Adipocyte (in vitro differentiated cells): ENCODE measurements around the gene WDR41.
A peak's percentile ranks its signal among the peaks of the same experiment; 100 is the strongest.
"Not testable (repeated sequence)": the region's sequence is repeated elsewhere in the genome, so short reads cannot be mapped to it uniquely, and the experiment has no call there.

ENCODE experiments used
- DNase-seq: peaks from one replicate; pipeline ENCODE4 v3.0.0-alpha.2; 2015; ENCODE audit warnings: low read depth
- H3K27me3 ChIP-seq: replicated peaks from 2 replicates; pipeline ENCODE4 v1.7.0; 2013; ENCODE audit warnings: mild to moderate bottlenecking, low read length, moderate library complexity; ENCODE audit not compliant: control insufficient read depth, insufficient read depth
- H3K36me3 ChIP-seq: 2 replicates; pipeline ENCODE4 v1.7.0; 2013; ENCODE audit warnings: low read length, mild to moderate bottlenecking, moderate library complexity; ENCODE audit not compliant: control insufficient read depth, insufficient read depth, severe bottlenecking
- H3K4me1 ChIP-seq: 2 replicates; pipeline ENCODE4 v1.7.0; 2013; ENCODE audit warnings: mild to moderate bottlenecking, low read length, moderate library complexity; ENCODE audit not compliant: control insufficient read depth, insufficient read depth
- H3K4me3 ChIP-seq: 2 replicates; pipeline ENCODE4 v1.7.0; 2013; ENCODE audit warnings: mild to moderate bottlenecking, low read length, moderate library complexity
- H3K9ac ChIP-seq: 2 replicates; pipeline ENCODE4 v1.7.0; 2013; ENCODE audit warnings: mild to moderate bottlenecking, low read length, moderate library complexity
- H3K9me3 ChIP-seq: 2 replicates; pipeline ENCODE4 v1.7.0; 2013; ENCODE audit warnings: mild to moderate bottlenecking, low read length, moderate library complexity; ENCODE audit not compliant: control insufficient read depth

Gene WDR41

DNA sequence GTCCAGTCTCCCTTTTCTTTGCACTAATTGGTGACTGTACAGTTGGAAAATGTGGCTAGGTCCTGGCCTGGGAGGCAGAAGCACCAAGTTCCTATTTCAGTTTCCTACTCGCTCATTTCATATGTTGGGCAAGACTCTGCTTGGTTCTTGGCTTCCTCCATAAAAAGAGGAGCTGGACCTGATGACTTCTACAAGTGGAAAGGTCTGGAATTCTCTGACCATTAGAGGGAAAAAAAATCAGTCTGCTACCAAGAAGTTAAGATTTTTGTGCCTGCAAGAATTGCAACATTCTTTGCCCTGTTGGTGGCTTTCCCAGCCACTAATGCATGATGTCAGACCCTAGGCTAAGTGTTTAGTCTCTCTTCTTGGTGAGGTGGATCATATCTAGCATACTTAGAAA, 91.5 kb downstream of the WDR41 start:
- peak; percentile 62 for DNase-seq

DNA sequence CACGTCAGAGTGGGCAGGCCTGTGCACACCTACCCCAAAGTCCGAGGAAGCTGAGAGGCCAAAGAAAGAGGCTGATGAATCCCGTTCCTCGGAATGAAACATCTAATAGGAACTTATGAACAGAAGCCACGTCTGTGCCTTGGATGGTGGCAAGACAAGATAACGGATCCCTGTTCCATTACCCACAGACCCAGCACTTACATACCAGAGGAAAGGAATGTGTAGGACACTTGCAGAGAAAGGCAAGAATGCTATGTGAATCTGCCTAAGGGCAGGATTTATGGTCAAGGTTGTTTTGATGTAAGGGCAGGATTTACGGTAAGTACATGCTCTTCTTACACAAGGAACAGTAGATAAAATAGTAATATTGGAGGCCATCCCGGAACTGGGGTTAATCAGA, 93.2 kb downstream of the WDR41 start:
- Histone ChIP-seq H3K27me3 (no peaks in the 10 kb centered on the region), H3K4me1 (peaks cover 18% of the 10 kb centered on the region), H3K4me3 (no peak overlapping the region), H3K9me3 (no peaks in the 10 kb centered on the region), H3K9ac (no peak overlapping the region), H3K36me3 (peaks cover 3% of the 10 kb centered on the region)
- DNase-seq = no peak

More for the DNA sequence above, 91.5 kb downstream of the WDR41 start:
- no peaks in the 10 kb centered on the region for H3K9me3 ChIP-seq
- H3K4me3 ChIP-seq = no peak overlapping the region
- H3K9ac ChIP-seq = no peak overlapping the region
- H3K27me3 ChIP-seq = no peaks in the 10 kb centered on the region
- peaks cover 3% of the 10 kb centered on the region for H3K36me3 ChIP-seq
- H3K4me1 ChIP-seq = peaks cover 18% of the 10 kb centered on the region

DNA sequence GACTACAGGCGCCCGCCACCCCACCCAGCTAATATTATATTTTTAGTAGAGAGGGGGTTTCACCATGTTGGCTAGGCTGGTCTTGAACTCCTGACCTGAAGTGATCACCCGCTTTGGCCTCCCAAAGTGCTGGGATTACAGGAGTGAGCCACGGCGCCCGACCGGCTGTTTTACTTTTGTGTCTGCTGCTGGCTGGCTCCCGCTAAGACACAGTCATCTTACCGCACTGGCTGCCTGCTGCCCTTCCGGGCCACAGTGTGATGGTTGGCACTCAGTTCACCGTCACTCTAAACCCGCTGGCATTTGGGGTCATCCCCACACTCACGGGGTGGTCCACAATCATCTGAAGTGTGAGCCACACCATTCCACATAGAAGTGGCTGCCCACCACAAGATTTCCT, 93.7 kb downstream of the WDR41 start:
- no peak for DNase-seq
- Histone ChIP-seq H3K27me3 (no peaks in the 10 kb centered on the region), H3K4me1 (peaks cover 18% of the 10 kb centered on the region), H3K36me3 (peaks cover 3% of the 10 kb centered on the region), H3K9ac (no peak overlapping the region), H3K4me3 (no peak overlapping the region), H3K9me3 (no peaks in the 10 kb centered on the region)

DNA sequence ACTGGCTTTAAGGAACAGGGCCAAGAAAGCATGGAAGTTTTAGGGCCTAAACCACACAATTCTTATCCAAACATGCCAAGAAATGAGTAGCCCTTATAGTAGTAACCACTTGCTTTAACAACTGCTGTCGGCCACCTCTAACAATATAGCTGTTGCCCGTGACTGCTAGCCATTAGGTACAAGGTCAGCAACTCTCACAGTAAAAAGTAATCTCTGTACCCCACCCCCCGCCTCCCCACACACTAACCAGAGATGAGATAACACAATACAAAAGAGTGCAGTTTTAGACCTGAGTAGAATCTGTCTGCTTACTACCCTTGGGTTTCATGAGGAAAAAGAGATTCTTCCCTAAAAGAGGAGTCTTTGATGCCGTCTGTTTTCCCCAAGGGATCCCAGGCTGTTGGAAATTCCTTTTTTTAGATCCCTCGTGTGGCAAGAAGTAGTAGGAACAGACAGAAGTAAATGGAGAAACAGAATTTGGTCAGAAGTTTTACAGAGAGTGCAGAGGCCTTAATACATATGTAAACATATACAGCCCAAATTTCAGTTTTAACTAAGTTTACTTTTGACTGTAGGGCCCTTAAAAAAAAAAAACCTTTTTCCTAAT, 94.3 kb downstream of the WDR41 start:
- Histone ChIP-seq H3K4me1 (peaks cover 14% of the 10 kb centered on the region), H3K4me3 (no peak overlapping the region), H3K36me3 (peaks cover 3% of the 10 kb centered on the region), H3K27me3 (no peaks in the 10 kb centered on the region), H3K9ac (no peak overlapping the region), H3K9me3 (no peaks in the 10 kb centered on the region)
- DNase-seq = no peak

DNA sequence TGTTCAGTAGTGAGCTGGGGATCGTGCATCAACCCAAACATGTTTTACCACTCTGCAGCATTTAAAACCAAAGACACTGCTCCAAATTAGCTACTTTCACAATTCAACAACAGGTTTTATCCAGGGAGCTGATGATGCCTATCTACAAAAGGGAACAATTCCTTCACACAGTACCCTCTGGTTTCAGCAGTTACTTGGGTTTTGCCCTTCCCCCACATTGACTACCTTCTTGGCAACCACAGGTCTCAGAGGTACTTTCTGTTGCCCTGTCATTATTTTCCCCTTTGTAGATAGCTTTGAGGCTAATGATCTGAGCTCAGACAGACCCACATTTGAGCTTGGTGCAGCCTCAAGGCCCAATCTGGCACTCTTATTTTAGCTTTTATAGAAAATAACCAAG, 96.1 kb downstream of the WDR41 start:
- Histone ChIP-seq H3K4me1 (peaks cover 19% of the 10 kb centered on the region), H3K4me3 (no peak overlapping the region), H3K36me3 (peaks cover 3% of the 10 kb centered on the region), H3K9ac (no peak overlapping the region), H3K9me3 (no peaks in the 10 kb centered on the region), H3K27me3 (no peaks in the 10 kb centered on the region)
- no peak for DNase-seq

DNA sequence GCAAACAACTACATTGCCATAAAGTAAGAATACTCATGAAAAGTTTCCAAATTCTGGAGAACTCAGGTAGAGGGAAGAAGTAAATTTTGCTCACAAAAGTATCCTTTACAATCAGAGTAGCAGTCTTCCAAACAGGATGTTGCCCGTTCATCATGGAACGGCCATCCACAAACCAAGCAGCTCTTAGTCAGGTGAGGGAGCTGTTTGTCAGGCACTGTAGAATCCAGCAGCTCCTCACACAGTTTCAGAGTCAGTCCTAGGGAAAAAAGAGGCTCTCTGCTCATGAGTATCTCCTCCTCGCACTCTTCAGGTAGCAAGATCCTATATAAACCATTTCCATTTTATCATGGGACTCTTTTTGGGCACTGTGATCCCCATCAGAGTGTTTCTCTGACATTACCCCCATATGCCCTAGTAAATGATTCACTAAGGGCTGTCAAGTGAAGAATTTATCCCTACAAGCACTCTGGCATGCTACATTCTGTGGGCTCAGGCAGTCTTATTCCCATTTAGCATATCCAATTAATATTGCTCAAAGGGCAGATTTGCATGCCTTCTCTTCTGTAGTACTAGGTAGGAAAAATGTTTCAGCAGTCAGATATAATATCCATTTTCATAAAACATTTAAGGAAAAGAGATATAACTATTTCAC, 97.9 kb downstream of the WDR41 start:
- DNase-seq = no peak
- Histone ChIP-seq H3K4me3 (no peak overlapping the region), H3K4me1 (peaks cover 29% of the 10 kb centered on the region), H3K9ac (no peak overlapping the region), H3K9me3 (no peaks in the 10 kb centered on the region), H3K27me3 (no peaks in the 10 kb centered on the region), H3K36me3 (peaks cover 3% of the 10 kb centered on the region)

DNA sequence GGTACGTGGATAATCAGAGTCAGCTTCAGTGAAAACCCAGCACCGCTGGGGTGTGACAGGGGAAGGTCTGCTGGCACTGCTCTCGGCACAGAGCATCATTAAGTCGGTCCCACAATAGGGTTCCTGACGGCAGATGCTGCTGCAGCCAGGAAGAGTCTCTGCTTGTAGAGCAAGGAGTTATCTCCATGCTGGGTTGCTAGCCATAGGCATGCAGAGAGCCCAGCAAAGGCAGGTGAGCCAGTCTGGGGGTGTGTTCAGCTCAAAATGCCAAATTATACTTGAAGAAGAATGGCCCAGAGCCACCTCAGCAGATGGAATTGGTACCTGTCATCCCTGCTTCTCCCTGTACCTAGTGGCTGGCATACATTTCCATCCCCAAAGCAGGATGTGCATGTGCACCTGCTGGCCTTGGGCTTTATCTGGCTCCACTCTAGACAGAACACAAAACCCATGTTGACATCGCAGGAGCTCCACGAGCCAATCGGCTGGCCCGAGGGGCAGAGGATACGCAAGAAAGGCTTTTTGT, 100.8 kb downstream of the WDR41 start:
- Histone ChIP-seq H3K4me3 (peak overlapping the region; percentile 1), H3K36me3 (no peaks in the 10 kb centered on the region), H3K9me3 (no peaks in the 10 kb centered on the region), H3K9ac (no peak overlapping the region), H3K4me1 (peaks cover 21% of the 10 kb centered on the region), H3K27me3 (no peaks in the 10 kb centered on the region)
- no peak for DNase-seq

DNA sequence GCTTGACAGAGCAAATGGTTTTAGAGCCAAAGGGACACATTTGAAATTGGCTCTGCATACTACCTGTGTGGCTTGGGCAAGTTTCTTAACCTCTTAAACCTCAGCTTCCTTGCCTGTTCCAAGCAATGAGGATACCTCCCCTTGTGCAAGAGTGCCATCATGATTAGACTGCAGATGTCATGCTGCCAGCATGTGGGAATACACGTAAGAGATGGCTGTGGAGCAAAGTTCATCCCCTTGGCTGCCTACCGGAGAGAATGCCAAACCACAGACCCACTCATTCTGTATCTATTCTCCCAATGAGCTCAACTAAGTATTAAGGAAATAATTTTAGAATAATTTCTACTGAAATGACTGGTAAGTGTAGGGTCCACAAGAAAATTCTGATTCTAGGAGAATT, 101.3 kb downstream of the WDR41 start:
- peak overlapping the region; percentile 1 for H3K4me3 ChIP-seq
- H3K9me3 ChIP-seq = no peaks in the 10 kb centered on the region
- H3K9ac ChIP-seq = no peak overlapping the region
- no peak for DNase-seq
- no peaks in the 10 kb centered on the region for H3K27me3 ChIP-seq
- no peaks in the 10 kb centered on the region for H3K36me3 ChIP-seq
- H3K4me1 ChIP-seq = peaks cover 21% of the 10 kb centered on the region

DNA sequence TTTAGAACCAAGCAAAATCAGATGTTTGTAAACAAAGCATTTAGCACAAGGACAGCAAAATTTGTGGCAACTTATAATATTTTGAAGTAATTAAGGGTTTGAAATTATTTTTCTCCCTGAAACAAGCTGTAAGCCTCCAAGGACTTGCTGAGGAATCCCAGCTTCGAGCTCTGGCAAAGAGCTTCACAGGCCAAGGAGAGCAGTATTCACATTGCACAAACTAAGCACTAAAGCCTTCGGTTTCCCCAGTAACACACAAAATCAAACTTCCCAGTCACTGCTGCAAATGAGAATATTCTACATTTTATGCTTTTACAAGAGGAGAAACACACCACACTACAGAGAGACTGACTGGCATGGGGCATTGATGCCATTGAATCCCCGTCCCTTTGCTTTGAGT, 101.9 kb downstream of the WDR41 start:
- H3K27me3 ChIP-seq = no peaks in the 10 kb centered on the region
- peaks cover 21% of the 10 kb centered on the region for H3K4me1 ChIP-seq
- no peaks in the 10 kb centered on the region for H3K36me3 ChIP-seq
- H3K9ac ChIP-seq = no peak overlapping the region
- no peak for DNase-seq
- H3K4me3 ChIP-seq = no peak overlapping the region
- H3K9me3 ChIP-seq = no peaks in the 10 kb centered on the region

DNA sequence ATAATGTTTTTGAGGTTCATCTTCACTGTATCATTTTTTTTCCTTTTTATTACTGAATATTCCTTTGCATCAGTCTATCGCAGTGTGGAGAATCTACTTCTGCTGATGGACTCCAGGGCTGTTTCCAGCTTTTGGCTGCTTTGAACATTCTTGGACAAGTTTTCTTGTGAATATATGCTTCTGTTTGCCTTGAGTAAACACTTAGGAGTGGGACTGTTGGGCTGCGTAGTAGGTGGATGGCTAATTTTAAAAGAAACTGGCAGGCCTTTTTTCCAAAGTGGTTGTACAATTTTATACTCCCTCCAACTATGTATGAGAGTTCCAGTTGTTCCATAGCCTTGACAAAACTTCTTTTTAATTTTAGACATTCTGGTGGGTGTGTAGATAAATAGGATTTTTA, 102.4 kb downstream of the WDR41 start:
- Histone ChIP-seq H3K9me3 (no peaks in the 10 kb centered on the region), H3K27me3 (no peaks in the 10 kb centered on the region), H3K4me1 (peaks cover 21% of the 10 kb centered on the region), H3K9ac (no peak overlapping the region), H3K4me3 (no peak overlapping the region), H3K36me3 (no peaks in the 10 kb centered on the region)
- no peak for DNase-seq

DNA sequence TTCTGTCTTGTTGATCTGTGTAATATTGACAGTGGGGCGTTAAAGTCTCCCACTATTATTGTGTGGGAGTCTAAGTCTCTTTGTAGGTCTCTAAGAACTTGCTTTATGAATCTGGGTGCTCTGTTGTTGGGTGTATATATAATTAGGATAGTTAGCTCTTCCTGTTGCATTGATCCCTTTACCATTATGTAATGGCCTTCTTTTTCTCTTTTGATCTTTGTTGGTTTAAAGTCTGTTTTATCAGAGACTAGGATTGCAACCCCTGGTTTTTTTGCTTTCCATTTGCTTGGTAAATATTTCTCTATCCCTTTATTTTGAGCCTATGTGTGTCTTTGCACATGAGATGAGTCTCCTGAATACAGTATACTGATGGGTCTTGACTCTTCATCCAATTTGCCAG, 105.8 kb downstream of the WDR41 start:
- H3K9me3 ChIP-seq, H3K36me3 ChIP-seq, DNase-seq, H3K9ac ChIP-seq, H3K4me3 ChIP-seq, H3K27me3 ChIP-seq: not testable (repeated sequence)
- H3K4me1 ChIP-seq = peaks cover 18% of the 10 kb centered on the region

DNA sequence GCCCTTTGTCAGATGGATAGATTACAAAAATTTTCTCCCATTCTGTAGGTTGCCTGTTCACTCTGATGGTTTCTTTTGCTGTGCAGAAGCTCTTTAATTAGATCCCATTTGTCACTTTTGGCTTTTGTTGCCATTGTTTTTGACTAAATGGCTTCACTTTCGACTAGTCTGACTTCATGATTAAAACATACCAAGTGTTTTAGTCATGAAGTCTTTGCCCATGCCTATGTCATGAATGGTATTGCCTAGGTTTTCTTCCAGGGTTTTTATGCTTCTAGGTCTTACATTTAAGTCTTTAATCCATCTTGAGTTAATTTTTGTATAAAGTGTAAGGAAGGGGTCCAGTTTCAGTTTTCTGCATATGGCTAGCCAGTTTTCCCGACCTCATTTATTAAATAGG, 108.8 kb downstream of the WDR41 start:
- DNase-seq, H3K4me1 ChIP-seq, H3K9ac ChIP-seq, H3K27me3 ChIP-seq, H3K36me3 ChIP-seq, H3K9me3 ChIP-seq, H3K4me3 ChIP-seq: not testable (repeated sequence)
